Peyer's patch (tissue), 4 donors: Measurements from ENCODE around the gene OPRL1. TPM values are rescaled to one million over a fixed set of nuclear protein-coding genes. Genes with fewer than 3 reads are reported as not detected.
A peak's percentile ranks its signal among the peaks of the same experiment; 100 is the strongest.

ENCODE experiments used
- DNase-seq, 3 donors: peaks; one replicate each; pipeline ENCODE4 v3.0.0-alpha.2; 2017 to 2019
- H3K27ac ChIP-seq, 4 donors: fragments of 200-600 bp; sonication (generic); one replicate each; pipeline ENCODE4 v1.5.1; 2016 to 2019
- H3K27me3 ChIP-seq, 2 donors: fragments of 200-600 bp; sonication (generic); one replicate each; pipeline ENCODE4 v1.5.1; 2019
- H3K36me3 ChIP-seq, 3 donors: fragments of 200-600 bp; sonication (generic); one replicate each; pipeline ENCODE4 v1.5.1; 2016 to 2019
- H3K4me1 ChIP-seq, 4 donors: fragments of 200-600 bp; sonication (generic); one replicate each; pipeline ENCODE4 v1.5.1; 2016 to 2019
- H3K4me3 ChIP-seq, 4 donors: fragments of 200-600 bp; sonication (generic); 1 replicate in 3 of 4; 2 replicates in 1 of 4; pipeline ENCODE4 v1.5.1; 2016 to 2019; ENCODE audit warnings: mild to moderate bottlenecking in 1 of 4
- H3K9me3 ChIP-seq, 4 donors: fragments of 200-600 bp; sonication (generic); one replicate each; pipeline ENCODE4 v1.5.1; 2016 to 2019; ENCODE audit warnings: mild to moderate bottlenecking in 1 of 4
- POLR2A ChIP-seq, 2 donors: fragments of 450-650 bp; IDR thresholded peaks; one replicate each; pipeline ENCODE4 v1.5.1; 2017; ENCODE audit warnings: antibody characterized with exemption in 2 of 2, mild to moderate bottlenecking in 2 of 2, moderate library complexity in 2 of 2
- total RNA-seq, 4 donors: library from RNA; depleted of rRNA; stranded (reverse); fragments of >200 nt; gene quantifications; one replicate each; pipeline ENCODE4 v1.1.0, GENCODE V29; 2016
- TF ChIP-seq, protein P1 (sequence below), 6 experiments: fragments of 450-650 bp in 4 of 6; fragments of 200-600 bp in 2 of 6; sonication (generic) in 1 of 6; IDR thresholded peaks; one replicate each; pipeline ENCODE4 v1.5.1; 2017 to 2019; ENCODE audit warnings: antibody characterized with exemption in 6 of 6, mild to moderate bottlenecking in 3 of 6, moderate library complexity in 1 of 6

The OPRL1 gene
- total RNA-seq, 4 donors from 2014 or later = 0.27 TPM; not detected in 3

- Histone ChIP-seq H3K4me1 (peaks cover 0 to 39% (median 19%) of the 10 kb centered on the region in 4 donors), H3K27ac (no peak overlapping the region), H3K4me3 (no peak overlapping the region), H3K9me3 (no peaks in the 10 kb centered on the region), H3K27me3 (no peaks in the 10 kb centered on the region), H3K36me3 (peaks cover 0 to 18% (median 0%) of the 10 kb centered on the region in 3 donors)
- peak in 1 of 3 donors; percentile 39 for DNase-seq
- no peak for TF ChIP-seq POLR2A (IDR thresholded peaks at IDR 0.05)
- TF ChIP-seq, protein P1, sequence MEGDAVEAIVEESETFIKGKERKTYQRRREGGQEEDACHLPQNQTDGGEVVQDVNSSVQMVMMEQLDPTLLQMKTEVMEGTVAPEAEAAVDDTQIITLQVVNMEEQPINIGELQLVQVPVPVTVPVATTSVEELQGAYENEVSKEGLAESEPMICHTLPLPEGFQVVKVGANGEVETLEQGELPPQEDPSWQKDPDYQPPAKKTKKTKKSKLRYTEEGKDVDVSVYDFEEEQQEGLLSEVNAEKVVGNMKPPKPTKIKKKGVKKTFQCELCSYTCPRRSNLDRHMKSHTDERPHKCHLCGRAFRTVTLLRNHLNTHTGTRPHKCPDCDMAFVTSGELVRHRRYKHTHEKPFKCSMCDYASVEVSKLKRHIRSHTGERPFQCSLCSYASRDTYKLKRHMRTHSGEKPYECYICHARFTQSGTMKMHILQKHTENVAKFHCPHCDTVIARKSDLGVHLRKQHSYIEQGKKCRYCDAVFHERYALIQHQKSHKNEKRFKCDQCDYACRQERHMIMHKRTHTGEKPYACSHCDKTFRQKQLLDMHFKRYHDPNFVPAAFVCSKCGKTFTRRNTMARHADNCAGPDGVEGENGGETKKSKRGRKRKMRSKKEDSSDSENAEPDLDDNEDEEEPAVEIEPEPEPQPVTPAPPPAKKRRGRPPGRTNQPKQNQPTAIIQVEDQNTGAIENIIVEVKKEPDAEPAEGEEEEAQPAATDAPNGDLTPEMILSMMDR (IDR thresholded peaks at IDR 0.05) = peak; percentile 38 to 72 (median 50)
These were observed 10.2 kb upstream of the OPRL1 start for GRCh38 chr20:64069614-64070243.

DNA sequence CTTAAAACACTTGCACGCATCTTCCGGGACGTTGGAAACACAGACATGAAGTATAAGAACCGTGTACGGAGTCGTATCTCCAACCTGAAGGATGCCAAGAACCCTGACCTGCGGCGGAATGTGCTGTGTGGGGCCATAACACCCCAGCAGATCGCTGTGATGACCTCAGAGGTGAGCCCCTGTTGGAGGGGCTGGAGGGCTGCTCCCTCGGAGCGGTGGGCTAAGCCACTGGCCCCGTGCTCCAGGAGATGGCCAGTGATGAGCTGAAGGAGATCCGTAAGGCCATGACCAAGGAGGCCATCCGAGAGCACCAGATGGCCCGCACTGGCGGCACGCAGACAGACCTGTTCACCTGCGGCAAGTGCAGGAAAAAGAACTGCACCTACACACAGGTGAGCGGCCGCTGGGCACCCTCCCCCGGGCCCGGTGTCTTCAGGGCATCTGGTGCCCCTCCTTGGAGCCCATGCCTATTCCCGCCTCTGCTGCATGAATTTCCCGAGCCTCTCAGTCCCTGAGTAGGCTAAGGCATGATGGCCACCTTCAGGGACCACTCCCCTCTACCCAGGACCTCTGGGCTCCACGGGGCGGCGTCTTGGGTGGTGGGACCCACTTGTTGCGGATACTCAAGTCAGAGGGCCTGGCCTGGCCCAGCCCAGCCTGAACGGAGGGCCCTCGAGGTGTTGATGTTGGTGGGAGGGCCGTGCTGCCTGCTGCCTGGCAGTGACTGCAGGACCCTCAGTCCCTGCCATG is 9.5 kb upstream of the OPRL1 start:
- no peak for TF ChIP-seq POLR2A (IDR thresholded peaks at IDR 0.05)
- no peak overlapping the region for H3K4me3 ChIP-seq
- H3K36me3 ChIP-seq = peaks cover 0 to 22% (median 0%) of the 10 kb centered on the region in 3 donors
- no peak overlapping the region for H3K27ac ChIP-seq
- peaks cover 0 to 43% (median 12%) of the 10 kb centered on the region in 4 donors for H3K4me1 ChIP-seq
- peak in 1 of 3 donors; percentile 49 for DNase-seq
- no peaks in the 10 kb centered on the region for H3K27me3 ChIP-seq
- H3K9me3 ChIP-seq = no peaks in the 10 kb centered on the region

- H3K4me3 ChIP-seq = no peak overlapping the region
- H3K4me1 ChIP-seq = peaks cover 0 to 41% (median 1%) of the 10 kb centered on the region in 4 donors
- DNase-seq = peak in 2 of 3 donors; percentile 69 to 72
- no peaks in the 10 kb centered on the region for H3K9me3 ChIP-seq
- H3K27me3 ChIP-seq = no peaks in the 10 kb centered on the region
- H3K27ac ChIP-seq = peak overlapping the region in 1 of 4 donors; percentile 71
- TF ChIP-seq, protein P1 (IDR thresholded peaks at IDR 0.05) = no peak
- no peak for TF ChIP-seq POLR2A (IDR thresholded peaks at IDR 0.05)
- H3K36me3 ChIP-seq = peaks cover 0 to 25% (median 0%) of the 10 kb centered on the region in 3 donors
These were observed 8.2 kb upstream of the OPRL1 start for GRCh38 chr20:64071341-64072332.

DNA sequence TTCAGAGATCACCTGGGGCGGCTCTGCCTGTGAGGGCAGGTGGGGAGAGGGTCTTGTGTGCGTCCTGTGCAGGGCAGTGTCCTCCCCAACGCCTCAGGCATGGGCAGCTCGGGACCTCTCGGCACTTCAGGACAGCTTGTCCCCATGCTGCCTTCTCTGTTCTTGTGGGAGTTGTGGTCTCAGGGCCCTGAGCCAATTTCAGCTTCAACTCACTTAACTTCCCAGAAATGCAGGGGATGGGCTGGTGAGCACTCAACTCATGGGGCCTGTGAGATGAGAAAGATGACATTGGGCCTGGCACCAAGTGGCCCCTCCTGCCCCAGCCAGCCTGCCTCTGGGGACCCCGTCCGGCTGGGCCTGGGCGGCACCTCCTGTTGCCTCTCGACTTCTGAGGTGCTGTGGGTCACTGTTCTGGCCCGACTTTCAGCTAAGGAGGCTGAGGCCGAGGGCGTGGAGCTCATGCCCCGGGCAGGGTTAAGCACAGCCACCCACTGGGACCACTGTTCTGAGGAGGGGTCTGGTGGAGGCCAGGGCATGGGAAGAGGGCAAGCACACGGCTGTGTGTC is 7.3 kb upstream of the OPRL1 start:
- no peaks in the 10 kb centered on the region for H3K9me3 ChIP-seq
- peak overlapping the region in 1 of 4 donors; percentile 71 for H3K27ac ChIP-seq
- no peak for DNase-seq
- H3K4me1 ChIP-seq = peaks cover 0 to 39% (median 0%) of the 10 kb centered on the region in 4 donors
- peaks cover 0 to 25% (median 0%) of the 10 kb centered on the region in 3 donors for H3K36me3 ChIP-seq
- H3K27me3 ChIP-seq = no peaks in the 10 kb centered on the region
- H3K4me3 ChIP-seq = no peak overlapping the region
- TF ChIP-seq, protein P1 (IDR thresholded peaks at IDR 0.05) = no peak
- TF ChIP-seq POLR2A (IDR thresholded peaks at IDR 0.05) = no peak

GRCh38 chr20:64073476-64074183 is 6.3 kb upstream of the OPRL1 start:
- Histone ChIP-seq H3K4me1 (peaks cover 0 to 46% (median 4%) of the 10 kb centered on the region in 4 donors), H3K27me3 (no peaks in the 10 kb centered on the region), H3K36me3 (peaks cover 0 to 25% (median 0%) of the 10 kb centered on the region in 3 donors), H3K9me3 (no peaks in the 10 kb centered on the region), H3K27ac (peak overlapping the region in 1 of 4 donors; percentile 25), H3K4me3 (no peak overlapping the region)
- TF ChIP-seq, protein P1 (IDR thresholded peaks at IDR 0.05) = no peak
- TF ChIP-seq POLR2A (IDR thresholded peaks at IDR 0.05) = no peak
- no peak for DNase-seq
